ENCODE measurements around the gene ABCA10.

Gene ABCA10

DNA sequence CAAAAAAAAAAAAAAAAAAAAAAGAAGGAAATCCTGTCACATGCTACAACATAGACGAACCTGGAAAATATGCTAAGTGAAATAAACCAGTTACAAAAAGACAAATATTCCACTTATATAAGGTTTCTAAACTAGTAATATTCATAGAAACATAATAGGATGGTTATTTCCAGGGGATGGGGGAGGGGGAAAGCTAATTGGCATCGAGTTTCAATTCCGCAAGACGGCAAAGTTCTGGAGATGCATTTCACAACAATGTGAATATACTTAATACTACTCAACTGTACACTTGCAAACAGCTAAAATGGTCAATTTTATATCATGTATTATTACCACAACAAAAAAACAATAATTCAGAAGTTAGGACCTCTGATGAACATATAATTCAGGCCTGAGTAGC lies 130.0 kb downstream of the ABCA10 start:
- DNase-seq (ENCODE audit: low spot score): no peak

Data from CD4-positive, alpha-beta T cell treated with Interleukin-15 for 4 hours (primary cell).